ENCODE results near the gene FXYD2. TPM values are rescaled to one million over a fixed set of nuclear protein-coding genes. Genes with fewer than 3 reads are reported as not detected.

Gene FXYD2
- total RNA-seq, 2 experiments from 2014 or later: 3.1 to 4.4 TPM

DNA sequence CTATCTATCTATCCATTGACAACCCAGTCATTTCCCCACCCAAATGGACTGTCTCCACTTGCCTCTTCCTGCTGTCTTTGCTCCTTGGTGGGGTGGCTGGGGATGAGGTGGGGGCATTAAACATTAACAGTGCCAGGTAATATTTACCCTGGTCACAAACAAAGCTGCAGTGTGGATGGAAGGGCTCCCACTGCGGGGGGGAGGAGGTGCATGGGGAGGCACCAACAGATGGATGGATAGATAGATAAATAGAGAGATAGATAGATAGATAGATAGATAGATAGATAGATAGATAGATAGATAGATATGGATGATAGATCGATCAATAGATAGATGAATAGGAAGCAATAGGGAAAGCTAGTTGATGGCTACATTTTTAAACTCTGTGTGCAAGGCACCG lies 2.3 kb upstream of the FXYD2 start:
- CTCF ChIA-PET: interaction anchor here (1.6 to 9.1 kb wide), 4 partner anchors 10 to 226 kb away, joined by 4 to 53 read pairs (median 12); no protein-coding TSS in a partner anchor
- POLR2A ChIA-PET: no interaction called here

DNA sequence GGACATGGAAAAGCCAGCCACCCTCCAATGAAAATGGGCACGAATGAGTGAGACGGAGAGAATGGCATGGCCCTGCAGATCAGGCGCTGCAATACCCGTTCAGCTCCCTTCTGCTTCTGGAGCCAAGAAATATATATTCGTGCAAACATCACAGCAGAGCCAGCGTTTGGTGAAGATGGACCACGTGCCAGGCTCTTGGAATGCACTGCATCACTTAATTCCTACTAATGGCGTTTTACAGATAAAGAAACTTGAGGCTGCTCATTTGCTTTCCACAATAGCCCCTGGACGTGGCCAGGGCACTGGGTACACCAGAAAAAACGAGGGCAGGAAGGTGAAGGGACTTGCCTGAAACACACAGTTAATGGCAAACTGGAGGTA lies 1.6 kb upstream of the FXYD2 start:
- CTCF ChIA-PET: interaction anchor here (1.3 to 9.1 kb wide), 5 partner anchors 9 to 227 kb away, joined by 3 to 53 read pairs (median 7); no protein-coding TSS in a partner anchor
- POLR2A ChIA-PET: no interaction called here

DNA sequence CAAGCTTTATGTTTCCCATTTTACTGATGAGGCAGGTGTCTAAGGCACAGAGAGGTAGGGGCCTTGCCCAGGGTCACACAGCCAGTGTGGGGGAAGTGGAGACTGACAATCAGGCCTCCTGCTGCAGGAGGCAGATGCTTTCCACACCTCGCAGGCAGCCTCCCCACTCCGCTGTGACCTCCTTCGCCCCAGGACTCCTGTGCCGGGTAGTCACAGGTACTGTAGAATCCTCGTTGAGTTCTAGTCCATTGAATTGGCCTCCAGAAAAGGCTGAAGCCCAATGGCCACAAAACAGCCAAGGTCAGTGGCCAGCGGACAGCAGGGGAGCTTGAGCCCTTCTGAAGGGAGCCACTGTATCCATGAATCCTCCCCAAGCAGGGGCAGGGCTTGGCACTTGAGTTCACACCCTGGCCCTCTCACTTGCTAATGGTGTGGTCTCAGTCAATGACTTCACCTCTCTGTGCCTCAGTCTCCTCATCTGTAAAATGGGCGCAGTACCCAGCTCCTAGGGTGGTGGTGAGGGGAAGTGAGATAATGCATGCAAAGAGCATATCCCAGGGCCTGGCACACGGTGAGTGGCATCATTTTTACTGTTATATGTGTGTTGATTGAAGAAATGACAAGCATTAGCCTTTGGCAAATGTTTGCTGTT lies 1.1 kb upstream of the FXYD2 start:
- CTCF ChIA-PET: interaction anchor here (1.3 to 9.1 kb wide), 3 partner anchors 9 to 122 kb away, joined by 3 to 53 read pairs (median 7); no protein-coding TSS in a partner anchor
- POLR2A ChIA-PET: no interaction called here

GRCh38 chr11:117823946-117824420 lies 561 bp downstream of the FXYD2 start:
- POLR2A ChIA-PET: no interaction called here
- CTCF ChIA-PET: interaction anchor here (0.5 to 9.1 kb wide), 10 partner anchors 10 to 304 kb away, joined by 3 to 53 read pairs (median 4); no protein-coding TSS in a partner anchor

DNA sequence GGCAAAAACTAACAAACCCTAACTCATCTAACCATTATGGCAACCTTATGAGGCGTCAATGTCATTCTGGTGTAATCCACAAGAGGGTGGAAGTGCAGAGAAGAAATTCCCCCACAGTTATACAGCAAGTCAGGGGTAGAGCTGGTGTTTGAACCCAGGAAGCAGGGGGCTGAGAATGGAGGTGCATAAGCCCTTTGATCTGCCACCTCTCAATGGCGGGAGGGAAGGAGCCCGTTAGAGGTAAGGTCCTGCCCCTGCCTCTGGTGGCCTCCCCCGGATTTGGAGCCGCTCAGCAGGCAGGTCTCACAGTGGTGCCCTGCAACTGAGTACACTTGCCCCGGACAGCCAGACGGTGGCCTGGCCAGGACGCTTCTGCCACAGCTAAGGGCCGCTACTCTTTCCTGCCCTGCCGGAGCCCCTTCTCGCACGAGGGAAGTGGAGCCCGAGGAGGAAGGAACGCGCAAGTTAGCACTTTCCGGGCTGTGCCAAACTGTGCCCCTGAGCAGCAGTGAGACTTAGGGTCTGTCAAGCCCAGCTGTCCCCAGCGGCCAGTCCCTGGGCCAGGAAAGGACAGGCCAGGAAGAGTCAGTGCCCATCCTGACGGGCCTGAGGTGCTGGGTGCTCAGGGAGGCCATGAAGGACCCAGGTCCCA lies 1.1 kb downstream of the FXYD2 start:
- POLR2A ChIA-PET: no interaction called here
- CTCF ChIA-PET: interaction anchor here (0.6 to 9.1 kb wide), 15 partner anchors 9 to 237 kb away, joined by 3 to 53 read pairs (median 4); no protein-coding TSS in a partner anchor

DNA sequence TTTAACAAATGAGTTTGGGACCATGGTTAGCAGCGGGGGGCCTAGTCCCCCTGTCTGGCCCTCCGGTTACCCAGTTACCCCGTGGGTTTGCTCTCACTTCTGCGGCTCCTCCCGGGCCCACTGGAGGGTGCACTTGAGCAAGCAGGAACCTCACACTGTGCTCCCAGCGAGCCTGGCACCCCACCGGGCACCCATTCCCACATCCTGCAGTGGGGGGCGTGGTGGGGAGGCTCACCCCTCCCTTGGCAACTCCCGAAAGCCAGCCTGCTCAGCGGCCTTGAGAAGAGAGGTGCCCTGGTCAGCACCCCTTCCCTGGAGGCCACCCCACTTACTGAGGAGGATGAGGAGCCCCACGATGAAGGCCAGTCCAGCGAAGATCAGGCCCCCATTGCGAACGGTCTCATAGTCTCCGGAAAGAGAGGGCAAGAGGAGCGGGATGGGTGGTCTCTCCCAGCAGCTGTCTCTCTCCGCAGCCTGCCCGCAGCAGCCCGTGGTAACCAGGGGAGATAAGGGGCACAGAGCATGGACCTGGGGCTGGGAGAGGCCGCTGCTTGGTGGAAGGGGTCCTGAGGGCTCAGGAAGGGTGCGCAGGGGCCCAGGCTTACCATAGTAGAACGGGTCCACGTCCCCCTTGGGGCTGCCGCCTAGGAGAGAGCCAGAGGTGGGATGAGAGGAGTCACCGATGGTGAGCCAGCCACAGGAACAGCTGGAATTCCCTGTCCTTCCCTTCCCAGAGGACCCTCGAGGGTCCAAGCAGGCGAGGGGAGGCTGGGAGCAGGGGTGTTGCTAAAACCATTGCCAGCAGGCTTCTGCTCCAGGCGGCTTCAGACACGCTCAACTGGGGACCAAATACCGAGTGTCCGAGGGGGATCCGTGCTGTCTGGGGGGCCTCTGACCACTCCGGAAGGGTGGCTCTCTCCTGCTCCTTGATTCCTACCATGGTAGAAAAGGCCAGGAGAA lies 2.2 kb downstream of the FXYD2 start:
- ChIA-PET POLR2A (no interaction called here), CTCF (interaction anchor here (0.7 to 9.1 kb wide), 15 partner anchors 8 to 232 kb away, joined by 3 to 53 read pairs (median 4); no protein-coding TSS in a partner anchor)

- CTCF ChIA-PET: interaction anchor here (0.7 to 9.1 kb wide), 8 partner anchors 11 to 232 kb away, joined by 3 to 53 read pairs (median 3); no protein-coding TSS in a partner anchor
- POLR2A ChIA-PET: no interaction called here
Observed at GRCh38 chr11:117821431-117821830, 3.1 kb downstream of the FXYD2 start.

- CTCF ChIA-PET: interaction anchor here (0.5 to 9.1 kb wide), 5 partner anchors 13 to 233 kb away, joined by 3 to 64 read pairs (median 3); no protein-coding TSS in a partner anchor
Observed at GRCh38 chr11:117820516-117820915, 4.0 kb downstream of the FXYD2 start.

GRCh38 chr11:117820071-117820470 lies 4.5 kb downstream of the FXYD2 start:
- ChIA-PET CTCF (interaction anchor here (5.8 to 9.1 kb wide), 2 partner anchors 12 to 127 kb away, joined by 53 to 64 read pairs; no protein-coding TSS in a partner anchor), POLR2A (no interaction called here)

More at GRCh38 chr11:117820516-117820915, 4.0 kb downstream of the FXYD2 start:
- POLR2A ChIA-PET: no interaction called here

DNA sequence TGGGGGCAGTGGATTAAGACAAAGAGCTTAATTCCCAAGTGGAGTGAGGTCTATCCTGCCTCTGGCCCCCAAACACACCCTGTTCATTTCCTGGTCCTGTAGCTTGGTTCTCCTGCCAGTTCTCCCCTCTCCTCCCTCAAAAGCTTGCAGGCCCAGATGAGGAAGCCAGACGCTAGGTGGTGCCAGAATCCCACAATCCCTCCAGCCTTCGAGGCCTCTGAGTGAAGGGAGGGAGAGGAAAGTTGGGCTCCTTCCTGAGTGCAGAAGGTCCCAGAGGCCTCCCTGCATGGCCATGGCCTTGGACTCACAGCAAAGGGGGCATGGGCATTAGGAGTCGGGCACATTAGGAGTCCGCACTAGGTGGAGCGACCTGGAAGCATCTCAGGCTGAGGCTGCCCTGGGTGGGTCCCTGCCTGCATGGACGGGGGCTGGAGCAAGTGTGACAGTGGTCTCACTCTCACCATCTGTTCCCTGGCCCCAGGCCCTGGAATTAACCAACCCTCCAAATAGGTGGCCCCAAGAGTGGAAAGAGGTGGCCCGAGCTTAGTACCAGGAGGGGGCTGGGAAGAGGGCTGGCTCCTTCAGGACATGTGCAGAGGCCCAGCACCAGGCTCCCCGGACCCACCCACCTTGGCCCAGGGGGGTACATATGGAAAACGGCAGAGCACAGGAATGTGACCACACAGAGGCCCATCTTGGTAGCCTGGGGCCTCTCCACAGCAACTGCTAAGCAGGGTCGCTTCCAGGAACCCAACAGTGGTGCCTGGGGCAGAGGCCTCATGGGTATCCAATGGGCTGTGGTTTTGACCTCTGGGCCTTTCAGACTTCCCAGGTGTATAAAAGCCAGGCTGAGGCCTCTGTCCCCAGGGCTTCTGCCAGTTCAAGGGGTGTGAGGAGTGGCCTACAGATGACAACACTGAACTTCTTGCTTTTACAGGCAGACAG lies 5.2 kb downstream of the FXYD2 start:
- ChIA-PET POLR2A (no interaction called here), CTCF (interaction anchor here (1.0 to 9.1 kb wide), 5 partner anchors 11 to 235 kb away, joined by 3 to 64 read pairs (median 35); no protein-coding TSS in a partner anchor)

DNA sequence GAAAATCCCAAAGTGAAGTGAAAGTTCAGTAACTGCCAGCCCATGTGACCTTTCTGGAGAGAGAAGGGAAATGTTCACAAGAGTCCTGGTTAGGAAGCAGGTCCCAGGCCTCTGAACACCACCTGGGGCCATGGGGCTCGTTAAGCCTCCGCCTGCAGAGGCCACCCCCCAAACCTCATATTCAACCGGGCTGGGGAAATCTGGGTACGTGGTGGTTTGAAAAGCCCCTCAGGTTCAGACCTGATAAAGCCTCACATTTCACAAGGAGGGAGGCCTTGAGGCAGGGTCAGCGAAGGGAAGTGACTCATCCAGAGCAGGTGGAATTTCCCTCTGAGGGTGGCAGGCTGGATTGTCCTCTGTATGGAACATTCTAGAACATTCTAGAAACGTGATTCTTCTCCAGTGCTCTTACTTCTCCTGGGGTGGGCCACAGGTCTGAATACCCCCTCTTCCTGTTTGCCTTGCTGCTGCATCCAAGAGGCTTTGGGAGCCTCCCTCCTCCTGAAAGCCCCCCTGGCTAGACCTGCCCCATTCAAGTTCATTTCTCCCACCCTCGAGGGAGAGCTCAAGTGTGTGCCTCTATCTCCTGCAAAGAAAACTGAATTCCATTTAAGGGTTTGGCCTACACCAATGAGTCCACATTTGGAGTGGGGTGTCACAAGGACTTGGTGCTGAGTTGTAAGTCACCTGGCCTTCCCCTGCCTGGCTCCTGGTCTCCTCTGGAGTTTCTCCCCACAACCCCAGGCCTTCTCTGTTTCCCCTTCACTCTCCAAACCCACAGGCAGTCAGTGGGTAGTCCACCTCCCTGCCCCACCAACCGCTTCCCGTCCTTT lies 6.3 kb downstream of the FXYD2 start:
- ChIA-PET POLR2A (interaction anchor here (0.9 to 1.2 kb wide), 2 partner anchors 9 to 10 kb away, joined by 4 to 5 read pairs; no protein-coding TSS in a partner anchor), CTCF (interaction anchor here (0.6 to 9.1 kb wide), 14 partner anchors 9 to 392 kb away, joined by 3 to 64 read pairs (median 6); partner anchors contain the start of gene IL10RA)

GRCh38 chr11:117817368-117818040 lies 7.0 kb downstream of the FXYD2 start:
- ChIA-PET CTCF (interaction anchor here (0.5 to 5.8 kb wide), 15 partner anchors 8 to 622 kb away, joined by 3 to 64 read pairs (median 5); partner anchors contain the start of gene IL10RA), POLR2A (interaction anchor here (0.9 to 1.3 kb wide), 3 partner anchors 8 to 11 kb away, joined by 4 to 6 read pairs (median 5); no protein-coding TSS in a partner anchor)

GRCh38 chr11:117816846-117817367 lies 7.6 kb downstream of the FXYD2 start:
- ChIA-PET CTCF (interaction anchor here (0.5 to 5.8 kb wide), 15 partner anchors 9 to 622 kb away, joined by 3 to 64 read pairs (median 5); partner anchors contain the start of gene IL10RA), POLR2A (interaction anchor here (1.2 to 1.3 kb wide), 2 partner anchors 8 to 9 kb away, joined by 4 to 6 read pairs; no protein-coding TSS in a partner anchor)

DNA sequence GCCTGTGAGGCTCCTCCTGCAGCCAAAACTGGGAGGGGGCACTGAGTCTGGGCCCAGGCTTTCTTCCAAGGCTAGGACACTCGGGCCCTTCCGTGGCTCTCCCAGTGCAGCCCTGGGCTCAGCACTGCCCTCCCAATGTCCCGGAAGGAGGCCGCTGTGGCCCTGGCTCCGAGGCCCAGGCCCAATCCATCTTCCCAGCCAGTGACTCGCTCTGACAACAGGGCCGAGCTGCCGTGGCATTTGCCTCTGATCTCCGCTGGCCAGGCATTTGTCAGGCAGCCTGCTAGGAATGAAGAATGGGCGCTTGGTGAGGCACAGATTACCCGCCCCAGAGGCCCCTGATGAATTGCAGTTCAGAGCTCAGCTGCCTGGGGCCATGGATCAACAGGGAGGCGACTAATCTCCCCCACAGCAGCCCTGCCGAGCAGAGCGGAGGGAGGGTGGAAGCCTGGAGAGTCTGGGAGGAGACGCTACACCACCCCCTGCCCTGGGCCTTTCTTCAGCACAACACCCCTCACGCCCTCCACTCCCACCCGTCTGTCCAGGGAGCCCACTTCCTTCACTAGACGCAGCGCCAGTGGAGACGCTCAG lies 8.3 kb downstream of the FXYD2 start:
- CTCF ChIA-PET: interaction anchor here (0.6 to 5.8 kb wide), 12 partner anchors 8 to 390 kb away, joined by 3 to 64 read pairs (median 6); no protein-coding TSS in a partner anchor
- POLR2A ChIA-PET: interaction anchor here (1.1 to 1.5 kb wide), 3 partner anchors 9 to 187 kb away, joined by 3 to 6 read pairs (median 3); no protein-coding TSS in a partner anchor

DNA sequence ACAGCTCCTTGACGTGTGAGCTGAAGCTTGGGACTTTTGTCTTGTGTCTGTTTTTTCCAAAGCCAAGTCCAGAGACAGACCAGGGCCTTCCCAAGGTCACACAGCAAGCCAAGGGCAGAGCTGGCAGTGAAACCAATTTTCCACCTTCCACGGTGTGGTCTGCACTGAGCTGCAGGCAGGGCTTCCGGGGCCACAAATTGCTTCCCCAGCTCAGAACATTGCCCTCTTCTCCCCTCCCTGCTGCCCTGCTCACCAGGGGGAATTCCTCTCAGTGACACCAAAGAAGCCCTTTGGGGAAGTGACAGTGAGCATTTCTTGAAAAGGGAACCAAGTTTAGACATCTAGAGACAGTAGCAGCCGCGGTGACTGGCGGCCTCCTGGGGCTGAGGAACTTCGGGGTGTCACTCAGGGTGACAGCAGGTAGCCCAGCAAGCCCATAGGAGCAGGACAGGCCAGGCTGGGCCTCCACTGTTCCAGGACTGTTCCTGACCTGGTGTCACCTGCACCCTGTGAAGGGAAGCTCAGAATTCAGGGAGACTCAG lies 9.2 kb downstream of the FXYD2 start:
- POLR2A ChIA-PET: interaction anchor here (0.8 to 1.5 kb wide), 5 partner anchors 117 to 188 kb away, joined by 3 to 5 read pairs (median 3); partner anchors contain the start of gene IL10RA
- CTCF ChIA-PET: interaction anchor here (0.8 to 5.8 kb wide), 10 partner anchors 8 to 389 kb away, joined by 3 to 64 read pairs (median 4); no protein-coding TSS in a partner anchor

All from activated CD8-positive, alpha-beta memory T cell treated with anti-CD3 and anti-CD28 coated beads for 36 hours (primary cell).